ENCODE results near the gene NRTN. TPM values are rescaled to one million over a fixed set of nuclear protein-coding genes. Genes with fewer than 3 reads are reported as not detected.

Gene NRTN
- total RNA-seq, 4 donors from 2014 or later, result not detected

GRCh38 chr19:5818594-5818993 lies 13.7 kb downstream of the NRTN start:
- TF ChIP-seq CTCF (IDR thresholded peaks at IDR 0.05; ENCODE audit: low read depth), result no peak

GRCh38 chr19:5820785-5821184 lies 15.9 kb downstream of the NRTN start:
- no peak for TF ChIP-seq CTCF (IDR thresholded peaks at IDR 0.05; ENCODE audit: low read depth)

GRCh38 chr19:5821521-5822180 lies 16.8 kb downstream of the NRTN start:
- TF ChIP-seq CTCF (IDR thresholded peaks at IDR 0.05; ENCODE audit: low read depth), result no peak

- no peak for TF ChIP-seq CTCF (IDR thresholded peaks at IDR 0.05; ENCODE audit: low read depth)
Observed at GRCh38 chr19:5822181-5822844, 17.4 kb downstream of the NRTN start.

GRCh38 chr19:5823579-5824281 lies 18.9 kb downstream of the NRTN start:
- no peak for TF ChIP-seq CTCF (IDR thresholded peaks at IDR 0.05; ENCODE audit: low read depth)

- TF ChIP-seq CTCF (IDR thresholded peaks at IDR 0.05; ENCODE audit: low read depth), result no peak
Observed at GRCh38 chr19:5824751-5825150, 19.9 kb downstream of the NRTN start.

- no peak for TF ChIP-seq CTCF (IDR thresholded peaks at IDR 0.05; ENCODE audit: low read depth)
Observed at GRCh38 chr19:5825178-5825577, 20.3 kb downstream of the NRTN start.

All from subcutaneous adipose tissue (tissue), 4 donors.